HCT116 (cell line): ENCODE results near the gene ARHGEF17. TPM values are rescaled to one million over a fixed set of nuclear protein-coding genes. Genes with fewer than 3 reads are reported as not detected.

Experiments used
- ATAC-seq: fragments of 200-7000 bp; cut with Tn5 transposase; 2 replicates; pipeline ENCODE4 v1.9.1; 2020; ENCODE audit warnings: mild to moderate bottlenecking, moderate library complexity
- BruUV-seq: library from RNA; stranded (reverse); fragments of 400-500 nt; replicated peaks from 2 replicates; lab custom pipeline; 2021; lab: Mats Ljungman, UMichigan
- CTCF ChIA-PET: fragments of 300-600 bp; sonication (Branson Sonifier 250); formaldehyde crosslinking; loops from one replicate; lab custom pipeline; 2021; ENCODE audit warnings: antibody characterized with exemption; lab: Charles Lee
- POLR2A ChIA-PET: fragments of 300-600, 350-600 bp; sonication (Branson Sonifier 250); formaldehyde crosslinking; loops from one replicate; lab custom pipeline; 2021; ENCODE audit warnings: antibody characterized with exemption; lab: Charles Lee
- RAD21 ChIA-PET, 2 experiments: fragments of 300-600 bp; sonication (Branson Sonifier 250); formaldehyde crosslinking; loops; one replicate each; lab custom pipeline; 2023; ENCODE audit warnings: low total read pairs in 2 of 2; ENCODE audit not compliant: uncharacterized antibody in 2 of 2, unreplicated experiment in 2 of 2, low non-redundant PET in 1 of 2; lab: Charles Lee
- DNase-seq: peaks from one replicate; pipeline ENCODE4 v3.0.0-alpha.2; 2010; ENCODE audit warnings: low read depth, low spot score
- H2AFZ ChIP-seq: fragments of 200-600 bp; shearing (Covaris generic), sonication (generic); 2 replicates; pipeline ENCODE4 v1.6.1; 2017; ENCODE audit warnings: low read depth, mixed run types, mixed read lengths, antibody characterized with exemption, low read length; ENCODE audit not compliant: poor library complexity, severe bottlenecking
- H3K27ac ChIP-seq: 2 replicates; pipeline ENCODE4 v1.5.1; 2012; ENCODE audit warnings: low read depth, low read length
- H3K27me3 ChIP-seq: fragments of 200-600 bp; sonication (generic); 2 replicates; pipeline ENCODE4 v1.6.1; 2016; ENCODE audit warnings: mixed run types, low read length, mixed read lengths; ENCODE audit not compliant: insufficient read depth
- H3K36me3 ChIP-seq, 2 experiments: fragments of 200-500 bp in 1 of 2; fragments of 200-600 bp in 1 of 2; sonication (Bioruptor generic) in 1 of 2; sonication (generic) in 1 of 2; 2 replicates each; pipeline versions ENCODE4 v1.5.1 to v1.6.1; 2014 to 2016; ENCODE audit warnings: low read length in 2 of 2, inconsistent platforms in 1 of 2, mixed read lengths in 1 of 2, mixed run types in 1 of 2; ENCODE audit not compliant: insufficient read depth in 2 of 2, control insufficient read depth in 1 of 2
- H3K4me1 ChIP-seq, 2 experiments: fragments of 200-600 bp in 1 of 2; sonication (generic) in 1 of 2; 2 replicates each; pipeline versions ENCODE4 v1.5.1 to v1.6.1; 2012 to 2017; ENCODE audit warnings: low read length in 2 of 2, inconsistent platforms in 1 of 2, mild to moderate bottlenecking in 1 of 2, mixed read lengths in 1 of 2, mixed run types in 1 of 2, moderate library complexity in 1 of 2; ENCODE audit not compliant: insufficient read depth in 2 of 2, control insufficient read depth in 1 of 2
- H3K4me2 ChIP-seq: fragments of 200-600 bp; sonication (generic); 2 replicates; pipeline ENCODE4 v1.6.1; 2017; ENCODE audit warnings: mixed run types, low read length, mixed read lengths
- H3K4me3 ChIP-seq, 2 experiments: fragments of 200-600 bp in 1 of 2; sonication (generic) in 1 of 2; replicated peaks in 1 of 2; 2 replicates each; pipeline ENCODE4 v1.5.1; 2011 to 2016; ENCODE audit warnings: low read length in 2 of 2, control low read depth in 1 of 2, low read depth in 1 of 2, mild to moderate bottlenecking in 1 of 2, mixed read lengths in 1 of 2, mixed run types in 1 of 2
- H3K79me2 ChIP-seq: fragments of 200-600 bp; sonication (generic); 2 replicates; pipeline ENCODE4 v1.6.1; 2017; ENCODE audit warnings: mild to moderate bottlenecking, mixed run types, low read length, moderate library complexity, mixed read lengths; ENCODE audit not compliant: insufficient read depth
- H3K9ac ChIP-seq: fragments of 200-600 bp; sonication (generic); 2 replicates; pipeline ENCODE4 v1.6.1; 2016; ENCODE audit warnings: low read length, mixed read lengths
- H3K9me2 ChIP-seq: fragments of 200-600 bp; sonication (generic), shearing (Covaris generic); 2 replicates; pipeline ENCODE4 v1.6.1; 2017; ENCODE audit warnings: mixed run types, mild to moderate bottlenecking, moderate library complexity; ENCODE audit not compliant: insufficient read depth
- H3K9me3 ChIP-seq, 2 experiments: fragments of 200-500 bp in 1 of 2; fragments of 200-600 bp in 1 of 2; sonication (Bioruptor generic) in 1 of 2; sonication (generic) in 1 of 2; 2 replicates each; pipeline ENCODE4 v1.6.1; 2014 to 2017; ENCODE audit warnings: low read length in 2 of 2, mixed read lengths in 2 of 2, inconsistent platforms in 1 of 2, low read depth in 1 of 2, mild to moderate bottlenecking in 1 of 2, mixed run types in 1 of 2, moderate library complexity in 1 of 2; ENCODE audit not compliant: control insufficient read depth in 1 of 2, insufficient read depth in 1 of 2
- H4K20me1 ChIP-seq: fragments of 200-600 bp; sonication (generic), shearing (Covaris generic); 2 replicates; pipeline ENCODE4 v1.6.1; 2017; ENCODE audit warnings: mixed run types, mild to moderate bottlenecking, moderate library complexity; ENCODE audit not compliant: insufficient read depth
- ATF3 ChIP-seq: IDR thresholded peaks from 2 replicates; pipeline ENCODE4 v1.6.1; 2012
- CEBPB ChIP-seq: IDR thresholded peaks from 2 replicates; pipeline ENCODE4 v1.6.1; 2012; ENCODE audit warnings: low read depth
- EGR1 ChIP-seq: IDR thresholded peaks from 2 replicates; pipeline ENCODE4 v1.6.1; 2012; ENCODE audit warnings: low read depth
- EZH2 ChIP-seq: fragments of 200-600 bp; sonication (generic); IDR thresholded peaks from 2 replicates; pipeline ENCODE4 v1.6.1; 2017; ENCODE audit warnings: antibody characterized with exemption, mixed run types
- EZH2phosphoT487 ChIP-seq: fragments of 200-600 bp; IDR thresholded peaks from 2 replicates; pipeline ENCODE4 v1.6.1; 2018; ENCODE audit warnings: antibody characterized with exemption, borderline replicate concordance
- FOSL1 ChIP-seq: IDR thresholded peaks from 2 replicates; pipeline ENCODE4 v1.6.1; 2012; ENCODE audit warnings: low read depth
- JUND ChIP-seq: IDR thresholded peaks from 2 replicates; pipeline ENCODE4 v1.6.1; 2012
- POLR2AphosphoS5 ChIP-seq: IDR thresholded peaks from 2 replicates; pipeline ENCODE4 v1.6.1; 2011; ENCODE audit warnings: mild to moderate bottlenecking, low read depth, low read length, moderate library complexity
- RAD21 ChIP-seq: IDR thresholded peaks from 2 replicates; pipeline ENCODE4 v1.6.1; 2012; ENCODE audit warnings: low read depth, mild to moderate bottlenecking
- REST ChIP-seq: IDR thresholded peaks from 2 replicates; pipeline ENCODE4 v1.6.1; 2012; ENCODE audit warnings: low read depth
- SRF ChIP-seq: IDR thresholded peaks from 2 replicates; pipeline ENCODE4 v1.6.1; 2012; ENCODE audit warnings: low read depth
- ZFX ChIP-seq: fragments of 450-650 bp; IDR thresholded peaks from 2 replicates; pipeline ENCODE4 v1.6.1; 2017
- intact Hi-C: fragments of 100-400 bp; cut with micrococcal nuclease; formaldehyde crosslinking; loops from 2 replicates; pipeline ENCODE4 v1.10.0; 2022
- total RNA-seq: library from RNA; stranded (reverse); gene quantifications from one replicate; pipeline ENCODE4 v1.2.1, GENCODE V29; 2021; ENCODE audit not compliant: unreplicated experiment
- TF ChIP-seq, protein P1 (sequence below): IDR thresholded peaks from 2 replicates; pipeline ENCODE4 v1.6.1; 2012
- TF ChIP-seq, protein P2 (sequence below): IDR thresholded peaks from 2 replicates; pipeline ENCODE4 v1.6.1; 2011; ENCODE audit warnings: mild to moderate bottlenecking, low read length, moderate library complexity; ENCODE audit not compliant: insufficient replicate concordance; ENCODE audit errors: extremely low read depth

ARHGEF17 gene
- total RNA-seq, 1 experiment from 2014 or later = 18.2 TPM

DNA sequence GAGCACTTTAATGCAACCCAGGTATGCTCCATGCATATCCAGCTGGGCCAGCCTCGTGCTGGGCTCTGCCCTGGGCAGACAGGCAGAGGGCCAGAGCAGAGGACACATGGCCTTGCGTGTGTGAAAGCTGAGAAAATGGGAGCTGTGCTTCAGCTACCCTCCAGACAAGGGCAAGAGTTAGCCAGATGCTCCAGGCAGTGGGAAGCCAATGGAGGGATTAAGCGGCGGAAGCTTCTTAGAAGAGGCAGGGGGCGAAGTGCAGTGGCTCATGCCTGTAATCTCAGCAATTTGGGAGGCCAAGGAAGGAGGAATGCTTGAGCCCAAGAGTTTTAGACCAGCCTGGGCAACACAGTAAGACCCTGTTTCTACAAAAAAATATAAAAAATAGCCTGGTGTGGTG, 9.8 kb upstream of the ARHGEF17 start:
- POLR2A ChIA-PET = interaction anchor here (1.0 kb wide), 1 partner anchor 9 kb away, joined by 4 read pairs; no protein-coding TSS in a partner anchor
- H3K36me3 ChIP-seq = no peaks in the 10 kb centered on the region
- intact Hi-C loops = no loop called here
- H3K27ac ChIP-seq = no peak overlapping the region
- DNase-seq = no peak
- H3K4me2 ChIP-seq = no peak overlapping the region
- H3K4me1 ChIP-seq = peaks cover 0 to 7% of the 10 kb centered on the region in 2 experiments; a peak in 2 of 4 replicates
- no peaks in the 10 kb centered on the region; the same call in 1 of the 2 replicates for H3K27me3 ChIP-seq
- no TSS peak for BruUV-seq
- RAD21 ChIA-PET = no interaction called here
- H3K79me2 ChIP-seq = no peaks in the 10 kb centered on the region
- no peak overlapping the region for H3K4me3 ChIP-seq
- H2AFZ ChIP-seq = no peak overlapping the region
- no peak for ATAC-seq
- TF ChIP-seq FOSL1 = no peak
- TF ChIP-seq EGR1 = no peak
- no peak for TF ChIP-seq SRF
- TF ChIP-seq JUND = no peak
- TF ChIP-seq, protein P1, sequence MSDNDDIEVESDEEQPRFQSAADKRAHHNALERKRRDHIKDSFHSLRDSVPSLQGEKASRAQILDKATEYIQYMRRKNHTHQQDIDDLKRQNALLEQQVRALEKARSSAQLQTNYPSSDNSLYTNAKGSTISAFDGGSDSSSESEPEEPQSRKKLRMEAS = no peak
- no peak for TF ChIP-seq CEBPB
- TF ChIP-seq RAD21 = no peak
- TF ChIP-seq, protein P2, sequence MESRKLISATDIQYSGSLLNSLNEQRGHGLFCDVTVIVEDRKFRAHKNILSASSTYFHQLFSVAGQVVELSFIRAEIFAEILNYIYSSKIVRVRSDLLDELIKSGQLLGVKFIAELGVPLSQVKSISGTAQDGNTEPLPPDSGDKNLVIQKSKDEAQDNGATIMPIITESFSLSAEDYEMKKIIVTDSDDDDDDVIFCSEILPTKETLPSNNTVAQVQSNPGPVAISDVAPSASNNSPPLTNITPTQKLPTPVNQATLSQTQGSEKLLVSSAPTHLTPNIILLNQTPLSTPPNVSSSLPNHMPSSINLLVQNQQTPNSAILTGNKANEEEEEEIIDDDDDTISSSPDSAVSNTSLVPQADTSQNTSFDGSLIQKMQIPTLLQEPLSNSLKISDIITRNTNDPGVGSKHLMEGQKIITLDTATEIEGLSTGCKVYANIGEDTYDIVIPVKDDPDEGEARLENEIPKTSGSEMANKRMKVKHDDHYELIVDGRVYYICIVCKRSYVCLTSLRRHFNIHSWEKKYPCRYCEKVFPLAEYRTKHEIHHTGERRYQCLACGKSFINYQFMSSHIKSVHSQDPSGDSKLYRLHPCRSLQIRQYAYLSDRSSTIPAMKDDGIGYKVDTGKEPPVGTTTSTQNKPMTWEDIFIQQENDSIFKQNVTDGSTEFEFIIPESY = no peak
- TF ChIP-seq ATF3 = no peak
- TF ChIP-seq ZFX = no peak
- TF ChIP-seq REST = no peak
- no peak for TF ChIP-seq EZH2
- TF ChIP-seq POLR2AphosphoS5 = no peak
- no peak for TF ChIP-seq EZH2phosphoT487
- H3K9ac ChIP-seq = no peak overlapping the region
- H3K9me3 ChIP-seq = no peaks in the 10 kb centered on the region
- H3K9me2 ChIP-seq = no peaks in the 10 kb centered on the region
- CTCF ChIA-PET = interaction anchor here (1.2 to 2.7 kb wide), 7 partner anchors 9 to 61 kb away, joined by 3 to 16 read pairs (median 5); no protein-coding TSS in a partner anchor
- H4K20me1 ChIP-seq = no peaks in the 10 kb centered on the region
